ENCODE results near the gene INHBA. TPM values are rescaled to one million over a fixed set of nuclear protein-coding genes. Genes with fewer than 3 reads are reported as not detected.

INHBA gene
- total RNA-seq, 2 donors from 2014 or later: not detected

- no peaks in the 10 kb centered on the region for H3K27me3 Mint-ChIP-seq (ENCODE audit: insufficient read depth)
- TF ChIP-seq CTCF (conservative IDR thresholded peaks at IDR 0.05): no peak
- 91 to 100% methylated on average over 3 to 4 of the region's 4 CpGs for WGBS, 2 experiments (ENCODE audit: insufficient coverage in 1 of 2, insufficient read length in 1 of 2)
Observed at GRCh38 chr7:41720046-41720445, 17.2 kb upstream of the INHBA start.

GRCh38 chr7:41716691-41717090, 13.8 kb upstream of the INHBA start:
- H3K27me3 Mint-ChIP-seq (ENCODE audit: insufficient read depth): no peaks in the 10 kb centered on the region
- H3K27ac Mint-ChIP-seq: no peak overlapping the region
- Histone ChIP-seq H3K9ac (ENCODE audit: extremely low read depth, low read length, poor library complexity, severe bottlenecking) (no peak overlapping the region), H3K9me3 (ENCODE audit: control insufficient read depth, low read length) (no peaks in the 10 kb centered on the region), H3K36me3 (ENCODE audit: control insufficient read depth, insufficient read depth, low read length) (no peaks in the 10 kb centered on the region), H3K4me1 (ENCODE audit: control insufficient read depth, insufficient read depth, low read length) (no peaks in the 10 kb centered on the region), H3K27ac (ENCODE audit: low read depth, low read length) (no peak overlapping the region), H3K4me3 (ENCODE audit: low read length) (no peak overlapping the region), H3K27me3 (ENCODE audit: control insufficient read depth, insufficient read depth, low read length, poor library complexity, severe bottlenecking) (peaks cover 10% of the 10 kb centered on the region)
- no peaks in the 10 kb centered on the region for H3K4me1 Mint-ChIP-seq
- no peaks in the 10 kb centered on the region for H3K9me3 Mint-ChIP-seq
- 85 to 93% methylated on average over 9 to 11 of the region's 11 CpGs for WGBS, 2 experiments (ENCODE audit: insufficient coverage in 1 of 2, insufficient read length in 1 of 2)
- no peak overlapping the region for H3K4me3 Mint-ChIP-seq
- DNase-seq: no peak
- no peaks in the 10 kb centered on the region for H3K36me3 Mint-ChIP-seq (ENCODE audit: low read depth)
- TF ChIP-seq CTCF (conservative IDR thresholded peaks at IDR 0.05): no peak

More at GRCh38 chr7:41720046-41720445, 17.2 kb upstream of the INHBA start:
- Mint-ChIP-seq H3K4me1 (no peaks in the 10 kb centered on the region), H3K9me3 (no peaks in the 10 kb centered on the region), H3K27ac (no peak overlapping the region), H3K4me3 (no peak overlapping the region), H3K36me3 (ENCODE audit: low read depth) (no peaks in the 10 kb centered on the region)
- DNase-seq: no peak
- Histone ChIP-seq H3K4me1 (ENCODE audit: control insufficient read depth, insufficient read depth, low read length) (no peaks in the 10 kb centered on the region), H3K27ac (ENCODE audit: low read depth, low read length) (no peak overlapping the region), H3K36me3 (ENCODE audit: control insufficient read depth, insufficient read depth, low read length) (no peaks in the 10 kb centered on the region), H3K4me3 (ENCODE audit: low read length) (no peak overlapping the region), H3K27me3 (ENCODE audit: control insufficient read depth, insufficient read depth, low read length, poor library complexity, severe bottlenecking) (peaks cover 10% of the 10 kb centered on the region), H3K9ac (ENCODE audit: extremely low read depth, low read length, poor library complexity, severe bottlenecking) (no peak overlapping the region), H3K9me3 (ENCODE audit: control insufficient read depth, low read length) (no peaks in the 10 kb centered on the region)

GRCh38 chr7:41715000-41715399, 12.1 kb upstream of the INHBA start:
- peaks cover 10% of the 10 kb centered on the region for H3K27me3 ChIP-seq (ENCODE audit: control insufficient read depth, insufficient read depth, low read length, poor library complexity, severe bottlenecking)
- 91 to 93% methylated on average over 7 to 8 of the region's 8 CpGs for WGBS, 2 experiments (ENCODE audit: insufficient coverage in 1 of 2, insufficient read length in 1 of 2)

More at GRCh38 chr7:41715000-41715399, 12.1 kb upstream of the INHBA start:
- H3K36me3 ChIP-seq (ENCODE audit: control insufficient read depth, insufficient read depth, low read length): no peaks in the 10 kb centered on the region
- H3K27me3 Mint-ChIP-seq (ENCODE audit: insufficient read depth): no peaks in the 10 kb centered on the region
- no peak overlapping the region for H3K27ac ChIP-seq (ENCODE audit: low read depth, low read length)
- no peak overlapping the region for H3K4me3 ChIP-seq (ENCODE audit: low read length)
- no peaks in the 10 kb centered on the region for H3K4me1 ChIP-seq (ENCODE audit: control insufficient read depth, insufficient read depth, low read length)
- H3K36me3 Mint-ChIP-seq (ENCODE audit: low read depth): no peaks in the 10 kb centered on the region
- DNase-seq: no peak
- H3K9ac ChIP-seq (ENCODE audit: extremely low read depth, low read length, poor library complexity, severe bottlenecking): no peak overlapping the region
- no peaks in the 10 kb centered on the region for H3K4me1 Mint-ChIP-seq
- no peak overlapping the region for H3K4me3 Mint-ChIP-seq
- H3K27ac Mint-ChIP-seq: no peak overlapping the region
- H3K9me3 ChIP-seq (ENCODE audit: control insufficient read depth, low read length): no peaks in the 10 kb centered on the region
- H3K9me3 Mint-ChIP-seq: no peaks in the 10 kb centered on the region
- no peak for TF ChIP-seq CTCF (conservative IDR thresholded peaks at IDR 0.05)

Measured in endodermal cell (in vitro differentiated cells).